Neutrophil (primary cell): Measurements from ENCODE around the gene GPR4.

ENCODE experiments used
- H3K27ac ChIP-seq: fragments of 200-600 bp; sonication (generic); 2 replicates; pipeline ENCODE4 v1.5.1; 2016; ENCODE audit warnings: mild to moderate bottlenecking, moderate library complexity
- H3K27me3 ChIP-seq: fragments of 200-600 bp; sonication (generic); 2 replicates; pipeline ENCODE4 v1.6.0; 2016; ENCODE audit warnings: mild to moderate bottlenecking
- H3K36me3 ChIP-seq: fragments of 200-600 bp; sonication (generic); 2 replicates; pipeline ENCODE4 v1.5.1; 2017
- H3K4me1 ChIP-seq, 2 experiments: fragments of 200-600 bp in 1 of 2; sonication (generic) in 1 of 2; 1 replicate in 1 of 2; 2 replicates in 1 of 2; pipeline versions ENCODE4 v1.5.1 to v1.6.1; 2013 to 2016; ENCODE audit warnings: low read depth in 1 of 2, low read length in 1 of 2, mild to moderate bottlenecking in 1 of 2, moderate library complexity in 1 of 2; ENCODE audit not compliant: control insufficient read depth in 1 of 2, insufficient read depth in 1 of 2
- H3K4me3 ChIP-seq, 2 experiments: fragments of 200-600 bp in 1 of 2; sonication (generic) in 1 of 2; 1 replicate in 1 of 2; 2 replicates in 1 of 2; pipeline ENCODE4 v1.5.1; 2013 to 2016; ENCODE audit warnings: low read depth in 1 of 2, low read length in 1 of 2, mild to moderate bottlenecking in 1 of 2, moderate library complexity in 1 of 2
- H3K9me3 ChIP-seq: fragments of 200-600 bp; sonication (generic); 2 replicates; pipeline ENCODE4 v1.5.1; 2016
- TF ChIP-seq, protein P1 (sequence below): fragments of 200-600 bp; sonication (generic); IDR thresholded peaks from 2 replicates; pipeline ENCODE4 v1.5.1; 2016; ENCODE audit warnings: antibody characterized with exemption

GPR4 gene

GRCh38 chr19:45584332-45585157 lies 17.5 kb downstream of the GPR4 start, which contains the start of gene OPA3:
Gene OPA3, minus strand, starts transcription at chr19:45584802. Its CDS starts 38 bp downstream, at chr19:45584764.
- Histone ChIP-seq H3K27ac (peak within 1 kb of the TSS; percentile 91), H3K9me3 (no peaks in the 10 kb centered on the region), H3K4me3 (peak within 1 kb of the TSS; percentile 82), H3K27me3 (peaks cover 9% of the 10 kb centered on the region), H3K4me1 (peaks cover 14 to 16% of the 10 kb centered on the region in 2 experiments), H3K36me3 (no peaks in the 10 kb centered on the region)
- TF ChIP-seq, protein P1, sequence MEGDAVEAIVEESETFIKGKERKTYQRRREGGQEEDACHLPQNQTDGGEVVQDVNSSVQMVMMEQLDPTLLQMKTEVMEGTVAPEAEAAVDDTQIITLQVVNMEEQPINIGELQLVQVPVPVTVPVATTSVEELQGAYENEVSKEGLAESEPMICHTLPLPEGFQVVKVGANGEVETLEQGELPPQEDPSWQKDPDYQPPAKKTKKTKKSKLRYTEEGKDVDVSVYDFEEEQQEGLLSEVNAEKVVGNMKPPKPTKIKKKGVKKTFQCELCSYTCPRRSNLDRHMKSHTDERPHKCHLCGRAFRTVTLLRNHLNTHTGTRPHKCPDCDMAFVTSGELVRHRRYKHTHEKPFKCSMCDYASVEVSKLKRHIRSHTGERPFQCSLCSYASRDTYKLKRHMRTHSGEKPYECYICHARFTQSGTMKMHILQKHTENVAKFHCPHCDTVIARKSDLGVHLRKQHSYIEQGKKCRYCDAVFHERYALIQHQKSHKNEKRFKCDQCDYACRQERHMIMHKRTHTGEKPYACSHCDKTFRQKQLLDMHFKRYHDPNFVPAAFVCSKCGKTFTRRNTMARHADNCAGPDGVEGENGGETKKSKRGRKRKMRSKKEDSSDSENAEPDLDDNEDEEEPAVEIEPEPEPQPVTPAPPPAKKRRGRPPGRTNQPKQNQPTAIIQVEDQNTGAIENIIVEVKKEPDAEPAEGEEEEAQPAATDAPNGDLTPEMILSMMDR = peak; percentile 39

DNA sequence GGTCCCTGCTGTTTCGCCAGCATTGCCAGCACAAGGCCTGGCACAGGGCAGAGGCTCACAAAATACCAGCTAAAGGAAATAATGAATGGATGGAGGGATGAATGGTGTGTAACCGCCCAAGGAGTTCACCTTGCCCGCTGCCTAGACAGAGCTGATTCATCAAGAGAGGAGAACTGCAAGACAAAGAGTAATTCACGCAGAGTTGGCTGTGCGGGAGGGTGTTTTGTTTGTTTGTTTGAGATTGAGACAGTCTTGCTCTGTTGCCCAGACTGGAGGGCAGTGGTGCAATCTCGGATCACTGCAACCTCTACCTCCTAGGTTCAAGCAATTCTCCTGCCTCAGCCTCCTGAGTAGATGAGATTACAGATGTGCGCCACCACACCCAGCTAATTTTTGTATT lies 20.4 kb downstream of the GPR4 start:
- no peak overlapping the region for H3K27ac ChIP-seq
- H3K9me3 ChIP-seq = no peaks in the 10 kb centered on the region
- no peak overlapping the region for H3K4me3 ChIP-seq
- TF ChIP-seq, protein P1 = no peak
- H3K36me3 ChIP-seq = no peaks in the 10 kb centered on the region
- peaks cover 14 to 16% of the 10 kb centered on the region in 2 experiments for H3K4me1 ChIP-seq
- H3K27me3 ChIP-seq = no peaks in the 10 kb centered on the region

- H3K9me3 ChIP-seq = no peaks in the 10 kb centered on the region
- TF ChIP-seq, protein P1 = no peak
- H3K4me3 ChIP-seq = no peak overlapping the region
- H3K27ac ChIP-seq = no peak overlapping the region
- H3K4me1 ChIP-seq = peaks cover 5% of the 10 kb centered on the region in 2 experiments
- no peaks in the 10 kb centered on the region for H3K27me3 ChIP-seq
- H3K36me3 ChIP-seq = no peaks in the 10 kb centered on the region
Observed at GRCh38 chr19:45578861-45579260, 23.2 kb downstream of the GPR4 start.

DNA sequence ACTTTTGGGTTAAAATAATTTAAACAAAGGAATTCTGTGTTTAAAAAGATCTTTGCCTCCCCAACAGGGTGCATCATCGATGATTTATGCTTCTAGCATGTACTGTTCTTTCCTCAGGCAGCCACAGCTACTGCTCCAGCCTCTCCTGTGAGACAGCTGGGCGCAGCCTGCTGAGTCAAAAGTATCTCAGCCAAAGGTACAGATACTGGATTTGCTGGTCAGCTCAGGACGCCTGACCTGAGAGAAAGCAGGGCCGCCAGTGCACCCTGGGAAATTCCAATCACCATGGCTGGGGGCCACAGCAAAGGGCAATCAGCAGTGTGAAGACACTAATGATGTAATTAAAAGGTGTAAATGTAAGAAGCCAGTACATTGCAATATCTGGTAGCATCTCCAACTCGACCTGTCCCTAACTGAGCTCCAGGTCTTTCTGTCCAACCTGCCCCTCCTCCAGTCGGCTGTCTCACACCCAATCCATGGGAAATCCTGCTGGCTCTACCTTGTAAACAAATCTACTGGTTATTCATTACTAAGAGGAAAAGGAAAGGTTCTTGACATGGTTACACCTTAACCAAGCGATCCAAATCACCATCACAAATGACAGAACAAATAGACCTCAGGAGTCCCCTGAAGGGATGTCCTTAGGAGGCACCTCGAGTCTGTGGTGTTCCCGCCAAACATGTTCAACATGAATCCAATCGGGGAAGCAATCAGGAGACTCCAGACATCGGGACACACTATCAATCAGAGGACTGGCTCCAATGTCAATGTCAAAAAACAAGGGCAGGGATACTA lies 24.7 kb downstream of the GPR4 start:
- no peaks in the 10 kb centered on the region for H3K36me3 ChIP-seq
- H3K9me3 ChIP-seq = no peaks in the 10 kb centered on the region
- TF ChIP-seq, protein P1 = no peak
- H3K4me3 ChIP-seq = no peak overlapping the region
- no peaks in the 10 kb centered on the region for H3K4me1 ChIP-seq
- no peak overlapping the region for H3K27ac ChIP-seq
- H3K27me3 ChIP-seq = no peaks in the 10 kb centered on the region

GRCh38 chr19:45576682-45577081 lies 25.3 kb downstream of the GPR4 start:
- Histone ChIP-seq H3K27me3 (no peaks in the 10 kb centered on the region), H3K36me3 (no peaks in the 10 kb centered on the region), H3K4me1 (no peaks in the 10 kb centered on the region), H3K4me3 (no peak overlapping the region), H3K9me3 (no peaks in the 10 kb centered on the region), H3K27ac (no peak overlapping the region)
- TF ChIP-seq, protein P1 = no peak
